HG02623 (cell line): ENCODE results near the gene RB1.

Source experiments
- ATAC-seq: cut with Tn5 transposase; IDR thresholded peaks from one replicate; pipeline ENCODE4 v1.9.1; 2021; ENCODE audit warnings: moderate library complexity; ENCODE audit not compliant: unreplicated experiment

RB1 gene

DNA sequence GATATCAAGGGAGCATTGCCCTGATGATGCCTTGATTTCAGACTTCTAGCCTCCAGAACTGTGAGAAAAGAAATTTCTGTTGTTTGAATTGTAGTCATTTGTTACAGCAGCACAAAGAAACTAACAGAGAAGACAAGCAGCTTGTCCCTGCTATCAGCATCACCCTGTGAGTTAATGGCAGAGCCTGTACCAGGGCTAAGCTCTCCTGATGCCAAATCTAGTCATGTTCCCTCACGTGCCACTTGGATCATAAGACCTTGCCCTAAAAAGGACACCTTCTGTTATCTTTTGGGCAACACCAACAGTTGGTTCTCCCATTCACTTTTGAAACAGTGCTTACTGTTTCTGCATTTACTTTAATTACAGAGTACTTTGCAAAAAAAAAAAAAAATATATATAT is 214.5 kb downstream of the RB1 start:
- no peak for ATAC-seq

DNA sequence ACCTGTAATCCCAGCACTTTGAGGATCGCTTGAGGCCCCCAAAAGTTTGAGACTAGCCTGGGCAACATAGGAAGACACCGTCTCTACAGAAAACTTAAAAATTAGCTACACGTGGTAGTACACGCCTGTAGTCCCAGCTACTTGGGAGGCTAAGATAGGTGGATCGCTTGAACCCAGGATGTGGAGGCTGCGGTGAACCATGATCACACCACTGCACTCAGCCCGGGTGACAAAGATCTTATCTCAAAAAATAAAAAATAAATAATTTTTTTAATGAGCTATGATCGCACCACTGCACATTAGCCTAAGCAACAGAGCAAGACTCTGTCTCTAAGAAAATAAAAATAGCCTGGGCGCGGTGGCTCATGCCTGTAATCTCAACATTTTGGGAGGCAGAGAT is 222.7 kb downstream of the RB1 start:
- no peak for ATAC-seq

DNA sequence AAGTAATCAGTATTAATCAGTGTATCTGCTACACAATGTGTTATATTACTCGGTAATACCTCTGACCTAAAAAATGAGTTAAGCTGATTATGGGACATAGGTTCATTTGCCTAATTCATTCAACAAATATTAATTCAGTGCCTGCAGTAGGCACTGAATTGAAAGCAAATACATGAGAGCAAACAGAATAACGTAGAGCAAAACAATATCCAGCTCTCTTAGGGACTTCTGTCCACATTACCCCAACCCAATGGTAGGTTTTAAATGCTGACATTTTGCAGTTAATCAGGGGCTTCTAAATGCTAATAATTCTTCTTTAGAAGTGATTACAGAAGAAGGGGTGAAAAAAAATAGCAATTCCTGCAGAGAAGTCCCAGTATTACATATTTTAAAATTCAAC is 224.4 kb downstream of the RB1 start:
- ATAC-seq: no peak

- ATAC-seq: no peak
These were observed 225.2 kb downstream of the RB1 start for GRCh38 chr13:48528720-48529119.

DNA sequence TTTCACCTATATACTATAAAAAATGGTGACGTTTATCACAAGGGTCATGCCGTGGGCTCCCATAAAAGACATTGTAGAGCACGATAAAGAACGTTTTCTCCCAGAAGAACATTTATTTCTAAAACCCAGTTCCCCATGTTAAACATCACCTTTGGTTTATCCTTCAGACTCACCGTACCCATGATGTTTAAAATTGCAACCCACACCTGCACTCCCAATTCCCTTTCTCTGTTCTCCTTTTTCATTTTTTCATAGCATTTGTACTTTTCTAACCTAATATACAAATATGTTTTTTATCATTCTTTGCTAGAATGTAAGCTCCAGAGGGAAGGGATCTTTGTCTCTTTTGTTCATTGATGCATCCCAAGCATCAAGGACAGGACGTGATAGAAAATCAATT is 227.3 kb downstream of the RB1 start:
- ATAC-seq: no peak
